GM12878 (cell line): Measurements from ENCODE around the gene TNF. TPM values are rescaled to one million over a fixed set of nuclear protein-coding genes. Genes with fewer than 3 reads are reported as not detected.
A peak's percentile ranks its signal among the peaks of the same experiment; 100 is the strongest.

Source experiments
- ATF7 ChIP-seq: fragments of 450-650 bp; IDR thresholded peaks from 2 replicates; pipeline ENCODE4 v1.6.1; 2016; ENCODE audit warnings: low read depth, mild to moderate bottlenecking
- BACH1 ChIP-seq: fragments of 450-650 bp; IDR thresholded peaks from 2 replicates; pipeline ENCODE4 v1.6.1; 2017; ENCODE audit warnings: mild to moderate bottlenecking, borderline replicate concordance
- BHLHE40 ChIP-seq, 2 experiments: fragments of 450-650 bp in 1 of 2; IDR thresholded peaks; 2 replicates each; pipeline ENCODE4 v1.6.1; 2011 to 2017; ENCODE audit warnings: low read depth in 2 of 2, borderline replicate concordance in 1 of 2, improper control_type of control experiment in 1 of 2, low read length in 1 of 2, mild to moderate bottlenecking in 1 of 2
- BRCA1 ChIP-seq: IDR thresholded peaks from 2 replicates; pipeline ENCODE4 v1.6.1; 2011; ENCODE audit warnings: low read depth, low read length, improper control_type of control experiment
- CEBPB ChIP-seq, 2 experiments: fragments of 150-350 bp in 1 of 2; IDR thresholded peaks; 2 replicates each; pipeline ENCODE4 v1.6.1; 2012 to 2014; ENCODE audit warnings: low read depth in 2 of 2, low read length in 2 of 2, borderline replicate concordance in 1 of 2, inconsistent platforms in 1 of 2
- CHD4 ChIP-seq: fragments of 200-600 bp; sonication (generic); IDR thresholded peaks from 2 replicates; pipeline ENCODE4 v1.6.1; 2016; ENCODE audit warnings: mild to moderate bottlenecking
- CREB1 ChIP-seq: IDR thresholded peaks from 2 replicates; pipeline ENCODE4 v1.6.1; 2012; ENCODE audit warnings: low read depth, mild to moderate bottlenecking, inconsistent platforms
- CREM ChIP-seq: IDR thresholded peaks from 2 replicates; pipeline ENCODE4 v1.6.1; 2014; ENCODE audit warnings: antibody characterized with exemption, low read depth
- E4F1 ChIP-seq: fragments of 450-650 bp; IDR thresholded peaks from 2 replicates; pipeline ENCODE4 v1.6.1; 2018; ENCODE audit warnings: borderline replicate concordance, mild to moderate bottlenecking; ENCODE audit not compliant: partially characterized antibody
- EZH2 ChIP-seq: IDR thresholded peaks from 2 replicates; pipeline ENCODE4 v1.6.1; 2012; ENCODE audit warnings: low read depth, mild to moderate bottlenecking, control low read depth, inconsistent platforms, low read length, borderline replicate concordance; ENCODE audit not compliant: control insufficient read depth
- GATAD2B ChIP-seq: fragments of 450-650 bp; conservative IDR thresholded peaks from 2 replicates; pipeline ENCODE4 v1.6.1; 2017; ENCODE audit warnings: low read depth, mild to moderate bottlenecking, moderate library complexity
- JUNB ChIP-seq: IDR thresholded peaks from 2 replicates; pipeline ENCODE4 v1.6.1; 2016; ENCODE audit warnings: antibody characterized with exemption, mild to moderate bottlenecking
- MYB ChIP-seq: fragments of 150-350 bp; IDR thresholded peaks from 2 replicates; pipeline ENCODE4 v1.6.1; 2014; ENCODE audit warnings: mild to moderate bottlenecking, low read depth, low read length, borderline replicate concordance
- NFYA ChIP-seq: IDR thresholded peaks from 2 replicates; pipeline ENCODE4 v1.6.1; 2011; ENCODE audit warnings: low read depth, mild to moderate bottlenecking, low read length, improper control_type of control experiment, borderline replicate concordance
- PBX3 ChIP-seq: IDR thresholded peaks from 2 replicates; pipeline ENCODE4 v1.6.1; 2011; ENCODE audit warnings: mild to moderate bottlenecking, low read depth, low read length, moderate library complexity; ENCODE audit not compliant: insufficient replicate concordance
- PML ChIP-seq: IDR thresholded peaks from 2 replicates; pipeline ENCODE4 v1.6.1; 2012; ENCODE audit warnings: low read length, inconsistent platforms
- RB1 ChIP-seq: fragments of 450-650 bp; formaldehyde crosslinking; IDR thresholded peaks from 2 replicates; pipeline ENCODE4 v1.6.1; 2017; ENCODE audit warnings: mild to moderate bottlenecking, borderline replicate concordance
- RCOR1 ChIP-seq: conservative IDR thresholded peaks from 2 replicates; pipeline ENCODE4 v1.6.1; 2012; ENCODE audit warnings: low read depth, low read length, improper control_type of control experiment
- RFX5 ChIP-seq: IDR thresholded peaks from 2 replicates; pipeline ENCODE4 v1.6.1; 2011; ENCODE audit warnings: low read depth, low read length, improper control_type of control experiment
- SMAD1 ChIP-seq: fragments of 450-650 bp; IDR thresholded peaks from 2 replicates; pipeline ENCODE4 v1.6.1; 2018; ENCODE audit warnings: mild to moderate bottlenecking, low read depth; ENCODE audit not compliant: partially characterized antibody
- SPI1 ChIP-seq: IDR thresholded peaks from 2 replicates; pipeline ENCODE4 v1.6.1; 2011; ENCODE audit warnings: low read depth, mild to moderate bottlenecking, low read length, moderate library complexity, borderline replicate concordance; ENCODE audit not compliant: insufficient read depth
- TAF1 ChIP-seq: IDR thresholded peaks from 2 replicates; pipeline ENCODE4 v1.6.1; 2011; ENCODE audit warnings: mild to moderate bottlenecking, low read depth, low read length, borderline replicate concordance
- TARDBP ChIP-seq: IDR thresholded peaks from 2 replicates; pipeline ENCODE4 v1.6.1; 2016; ENCODE audit warnings: borderline replicate concordance
- TCF12 ChIP-seq: IDR thresholded peaks from 2 replicates; pipeline ENCODE4 v1.6.1; 2011; ENCODE audit warnings: low read depth, mild to moderate bottlenecking, low read length
- TCF7 ChIP-seq: IDR thresholded peaks from 2 replicates; pipeline ENCODE4 v1.6.1; 2014; ENCODE audit warnings: antibody characterized with exemption, borderline replicate concordance
- ZNF24 ChIP-seq: fragments of 450-650 bp; IDR thresholded peaks from 2 replicates; pipeline ENCODE4 v1.6.1; 2017; ENCODE audit warnings: antibody characterized with exemption, mild to moderate bottlenecking
- polyA plus RNA-seq, 11 experiments: library from polyadenylated mRNA; depleted of rRNA in 4 of 11; unstranded in 6 of 11; stranded (reverse) in 5 of 11; fragments of >200 nt; fragmentation: Nextera tagmentation in 4 of 11; fragmentation: Illumina TruSeq in 1 of 11; extraction: Ambion mirVana in 4 of 11; extraction: Trizol in 1 of 11; gene quantifications; 1 replicate in 1 of 11; 2 replicates in 10 of 11; pipeline versions ENCODE4 v1.2.1 to v1.2.3, GENCODE V29; 2011 to 2016; ENCODE audit warnings: inconsistent platforms in 2 of 11, missing spikeins in 2 of 11, low read depth in 1 of 11
- total RNA-seq, 4 experiments: library from RNA; depleted of rRNA in 3 of 4; stranded (reverse); fragments of >200 nt in 3 of 4; fragmentation: Illumina TruSeq in 1 of 4; extraction: Trizol in 1 of 4; gene quantifications; 2 replicates each; pipeline versions ENCODE4 v1.2.1 to v1.2.3, GENCODE V29; 2013 to 2021
- TF ChIP-seq, protein P1 (sequence below): IDR thresholded peaks from 2 replicates; pipeline ENCODE4 v1.6.1; 2012; ENCODE audit warnings: low read depth, low read length, improper control_type of control experiment
- TF ChIP-seq, protein P2 (sequence below): IDR thresholded peaks from 2 replicates; pipeline ENCODE4 v1.6.1; 2012; ENCODE audit warnings: low read depth, low read length, improper control_type of control experiment

The TNF gene
- total and polyA plus RNA-seq, 10 of the 15 experiments (the other 5 are each of a cell fraction or from before 2014, with no cell fraction given) = 18.0 to 94.8 (median 61.9) TPM

- TF ChIP-seq, protein P1, sequence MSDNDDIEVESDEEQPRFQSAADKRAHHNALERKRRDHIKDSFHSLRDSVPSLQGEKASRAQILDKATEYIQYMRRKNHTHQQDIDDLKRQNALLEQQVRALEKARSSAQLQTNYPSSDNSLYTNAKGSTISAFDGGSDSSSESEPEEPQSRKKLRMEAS = no peak
- TF ChIP-seq TCF12 = no peak
- no peak for TF ChIP-seq ATF7
- TF ChIP-seq PML = no peak
- no peak for TF ChIP-seq MYB
- TF ChIP-seq BACH1 = peak; percentile 92
- no peak; the same call in 1 of the 2 replicates for TF ChIP-seq RB1
- no peak for TF ChIP-seq TCF7
- TF ChIP-seq CEBPB (IDR thresholded peaks at IDR 0.05; ENCODE audit: borderline replicate concordance in 1 of 2, low read depth in 2 of 2, low read length in 2 of 2) = no peak
- TF ChIP-seq SMAD1 = peak; percentile 41
- peak; percentile 66 to 76; a peak in 3 of 4 replicates for TF ChIP-seq BHLHE40 (IDR thresholded peaks at IDR 0.05; ENCODE audit: borderline replicate concordance in 1 of 2, low read depth in 2 of 2, low read length in 1 of 2)
- no peak for TF ChIP-seq RCOR1
- no peak for TF ChIP-seq EZH2
- TF ChIP-seq RFX5 = no peak
- no peak for TF ChIP-seq CHD4
- no peak for TF ChIP-seq BRCA1
- no peak for TF ChIP-seq JUNB
- TF ChIP-seq CREB1 = no peak
- TF ChIP-seq PBX3 = no peak
- TF ChIP-seq NFYA = no peak
- TF ChIP-seq SPI1 = no peak
- peak; percentile 66 for TF ChIP-seq CREM
- peak; percentile 45; the same call in 1 of the 2 replicates for TF ChIP-seq TAF1
- TF ChIP-seq TARDBP = no peak
- TF ChIP-seq GATAD2B = peak; percentile 78; the same call in 1 of the 2 replicates
- TF ChIP-seq E4F1 = no peak
- TF ChIP-seq, protein P2, sequence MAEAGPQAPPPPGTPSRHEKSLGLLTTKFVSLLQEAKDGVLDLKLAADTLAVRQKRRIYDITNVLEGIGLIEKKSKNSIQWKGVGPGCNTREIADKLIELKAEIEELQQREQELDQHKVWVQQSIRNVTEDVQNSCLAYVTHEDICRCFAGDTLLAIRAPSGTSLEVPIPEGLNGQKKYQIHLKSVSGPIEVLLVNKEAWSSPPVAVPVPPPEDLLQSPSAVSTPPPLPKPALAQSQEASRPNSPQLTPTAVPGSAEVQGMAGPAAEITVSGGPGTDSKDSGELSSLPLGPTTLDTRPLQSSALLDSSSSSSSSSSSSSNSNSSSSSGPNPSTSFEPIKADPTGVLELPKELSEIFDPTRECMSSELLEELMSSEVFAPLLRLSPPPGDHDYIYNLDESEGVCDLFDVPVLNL = no peak
- no peak for TF ChIP-seq ZNF24
Measured at GRCh38 chr6:31580807-31581433, 5.6 kb downstream of the TNF start (continued).
